Skeletal muscle satellite cell (primary cell): ENCODE measurements around the gene CHMP1A.

Experiments used
- H3K27me3 ChIP-seq: 2 replicates; pipeline ENCODE4 v1.7.0; 2013; ENCODE audit warnings: low read length; ENCODE audit not compliant: control insufficient read depth, insufficient read depth
- H3K36me3 ChIP-seq: 2 replicates; pipeline ENCODE4 v1.7.0; 2013; ENCODE audit warnings: mild to moderate bottlenecking, control low read depth, low read length; ENCODE audit not compliant: insufficient read depth
- H3K4me1 ChIP-seq: 2 replicates; pipeline ENCODE4 v1.7.0; 2013; ENCODE audit warnings: low read length; ENCODE audit not compliant: control insufficient read depth, insufficient read depth
- H3K4me2 ChIP-seq: 2 replicates; pipeline ENCODE4 v1.7.0; 2013; ENCODE audit warnings: mild to moderate bottlenecking, low read length
- H3K4me3 ChIP-seq: 2 replicates; pipeline ENCODE4 v1.7.0; 2013; ENCODE audit warnings: low read length
- H3K9ac ChIP-seq: 2 replicates; pipeline ENCODE4 v1.7.0; 2013; ENCODE audit warnings: mild to moderate bottlenecking, low read depth, low read length, moderate library complexity
- H3K9me3 ChIP-seq: replicated peaks from 2 replicates; pipeline ENCODE4 v1.7.0; 2013; ENCODE audit warnings: mild to moderate bottlenecking, control low read depth, low read length

Gene CHMP1A

DNA sequence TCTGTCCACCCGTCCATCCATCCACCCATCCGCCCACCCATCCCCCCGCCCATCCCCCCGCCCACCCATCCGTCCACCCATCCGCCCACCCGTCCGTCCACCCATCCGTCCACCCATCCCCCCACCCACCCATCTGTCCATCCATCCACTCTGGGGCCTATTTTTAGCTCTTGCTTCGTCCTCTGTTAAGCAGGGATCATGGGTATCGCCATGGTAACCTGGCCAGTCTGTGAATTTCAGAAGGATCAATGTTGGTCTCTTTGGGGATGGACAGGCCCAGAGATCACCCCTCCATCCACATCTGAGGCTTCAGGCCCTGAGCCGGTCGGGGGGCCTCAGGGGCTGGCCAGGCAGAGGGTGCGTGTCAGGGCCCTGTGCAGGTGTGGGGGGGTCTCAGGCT, 59.3 kb downstream of the CHMP1A start:
- H3K9ac ChIP-seq = no peak overlapping the region

GRCh38 chr16:89596957-89597649, 60.4 kb downstream of the CHMP1A start:
- Histone ChIP-seq H3K4me1 (peaks cover 21% of the 10 kb centered on the region), H3K4me3 (no peak overlapping the region), H3K36me3 (peaks cover 22% of the 10 kb centered on the region), H3K9ac (no peak overlapping the region), H3K4me2 (no peak overlapping the region), H3K27me3 (no peaks in the 10 kb centered on the region), H3K9me3 (no peaks in the 10 kb centered on the region)

More for the DNA sequence above, 59.3 kb downstream of the CHMP1A start:
- Histone ChIP-seq H3K36me3 (peaks cover 19% of the 10 kb centered on the region), H3K4me2 (no peak overlapping the region), H3K4me3 (no peak overlapping the region), H3K4me1 (peaks cover 32% of the 10 kb centered on the region), H3K27me3 (no peaks in the 10 kb centered on the region), H3K9me3 (no peaks in the 10 kb centered on the region)

- Histone ChIP-seq H3K4me3 (no peak overlapping the region), H3K4me1 (peaks cover 16% of the 10 kb centered on the region), H3K9ac (no peak overlapping the region), H3K36me3 (peaks cover 29% of the 10 kb centered on the region), H3K9me3 (no peaks in the 10 kb centered on the region), H3K27me3 (no peaks in the 10 kb centered on the region), H3K4me2 (no peak overlapping the region)
Measured at GRCh38 chr16:89596061-89596689, 61.3 kb downstream of the CHMP1A start.

GRCh38 chr16:89595330-89596060, 62.0 kb downstream of the CHMP1A start:
- H3K9ac ChIP-seq = no peak overlapping the region

More at GRCh38 chr16:89595330-89596060, 62.0 kb downstream of the CHMP1A start:
- H3K4me1 ChIP-seq = peaks cover 9% of the 10 kb centered on the region
- H3K36me3 ChIP-seq = peaks cover 32% of the 10 kb centered on the region
- H3K4me2 ChIP-seq = no peak overlapping the region
- H3K4me3 ChIP-seq = no peak overlapping the region
- H3K9me3 ChIP-seq = no peaks in the 10 kb centered on the region
- H3K27me3 ChIP-seq = no peaks in the 10 kb centered on the region
